Endodermal cell (in vitro differentiated cells): ENCODE results near the gene BMPER. TPM values are rescaled to one million over a fixed set of nuclear protein-coding genes. Genes with fewer than 3 reads are reported as not detected.

ENCODE experiments used
- DNase-seq: peaks from one replicate; pipeline ENCODE4 v3.0.0-alpha.2; 2017
- H3K27ac ChIP-seq: 2 replicates; pipeline ENCODE4 v1.5.1; 2013; ENCODE audit warnings: mild to moderate bottlenecking, low read depth, low read length, moderate library complexity
- H3K27me3 ChIP-seq: 2 replicates; pipeline ENCODE4 v1.6.1; 2013; ENCODE audit warnings: mild to moderate bottlenecking, low read length, moderate library complexity; ENCODE audit not compliant: insufficient read depth, control insufficient read depth, poor library complexity, severe bottlenecking
- H3K36me3 ChIP-seq: 2 replicates; pipeline ENCODE4 v1.7.0; 2013; ENCODE audit warnings: mild to moderate bottlenecking, low read length, moderate library complexity; ENCODE audit not compliant: control insufficient read depth, insufficient read depth
- H3K4me1 ChIP-seq: one replicate; pipeline ENCODE4 v1.7.0; 2013; ENCODE audit warnings: low read length; ENCODE audit not compliant: control insufficient read depth, insufficient read depth
- H3K4me3 ChIP-seq: 2 replicates; pipeline ENCODE4 v1.5.1; 2013; ENCODE audit warnings: mild to moderate bottlenecking, low read length, moderate library complexity
- H3K9ac ChIP-seq: 2 replicates; pipeline ENCODE4 v1.6.1; 2013; ENCODE audit warnings: mild to moderate bottlenecking, low read length, moderate library complexity; ENCODE audit not compliant: poor library complexity, severe bottlenecking; ENCODE audit errors: extremely low read depth
- H3K9me3 ChIP-seq: 2 replicates; pipeline ENCODE4 v1.6.1; 2013; ENCODE audit warnings: mild to moderate bottlenecking, low read length, moderate library complexity; ENCODE audit not compliant: control insufficient read depth
- H3K27ac Mint-ChIP-seq: 2 replicates; pipeline ENCODE4 v1.8.0; 2020; ENCODE audit warnings: mixed read lengths
- H3K27me3 Mint-ChIP-seq: 2 replicates; pipeline ENCODE4 v1.8.0; 2021; ENCODE audit warnings: mild to moderate bottlenecking, mixed read lengths; ENCODE audit not compliant: insufficient read depth
- H3K36me3 Mint-ChIP-seq: 2 replicates; pipeline ENCODE4 v1.8.0; 2020; ENCODE audit warnings: low read depth, mixed read lengths
- H3K4me1 Mint-ChIP-seq: 2 replicates; pipeline ENCODE4 v1.8.0; 2020; ENCODE audit warnings: mixed read lengths
- H3K4me3 Mint-ChIP-seq: 2 replicates; pipeline ENCODE4 v1.8.0; 2020; ENCODE audit warnings: mild to moderate bottlenecking, moderate library complexity, mixed read lengths
- H3K9me3 Mint-ChIP-seq: 2 replicates; pipeline ENCODE4 v1.8.0; 2020; ENCODE audit warnings: mild to moderate bottlenecking, mixed read lengths
- CTCF ChIP-seq: fragments of 200-600 bp; sonication (generic); conservative IDR thresholded peaks from 2 replicates; pipeline ENCODE4 v1.5.0; 2021; ENCODE audit warnings: antibody characterized with exemption, mild to moderate bottlenecking
- WGBS, 2 experiments: methylation state at CpG; one replicate each; pipeline versions ENCODE4 v1.1.5 to v1.1.7; 2013; ENCODE audit warnings: missing lambda C conversion rate in 2 of 2, mixed read lengths in 1 of 2; ENCODE audit not compliant: insufficient coverage in 1 of 2, insufficient read length in 1 of 2; 5-methylcytosine and 5-hydroxymethylcytosine counted together
- total RNA-seq, 2 donors: library from RNA; stranded (reverse); fragmentation: NEBNext Ultra II Directional in 1 of 2; extraction: Animal tissue kit (Norgen Biotek cat#: 25700) in 1 of 2; gene quantifications; 2 replicates in 1 of 2; 3 replicates in 1 of 2; pipeline ENCODE4 v1.2.1, GENCODE V29; 2021

BMPER gene
- total RNA-seq, 2 donors from 2014 or later = 71.2 to 72.2 TPM

DNA sequence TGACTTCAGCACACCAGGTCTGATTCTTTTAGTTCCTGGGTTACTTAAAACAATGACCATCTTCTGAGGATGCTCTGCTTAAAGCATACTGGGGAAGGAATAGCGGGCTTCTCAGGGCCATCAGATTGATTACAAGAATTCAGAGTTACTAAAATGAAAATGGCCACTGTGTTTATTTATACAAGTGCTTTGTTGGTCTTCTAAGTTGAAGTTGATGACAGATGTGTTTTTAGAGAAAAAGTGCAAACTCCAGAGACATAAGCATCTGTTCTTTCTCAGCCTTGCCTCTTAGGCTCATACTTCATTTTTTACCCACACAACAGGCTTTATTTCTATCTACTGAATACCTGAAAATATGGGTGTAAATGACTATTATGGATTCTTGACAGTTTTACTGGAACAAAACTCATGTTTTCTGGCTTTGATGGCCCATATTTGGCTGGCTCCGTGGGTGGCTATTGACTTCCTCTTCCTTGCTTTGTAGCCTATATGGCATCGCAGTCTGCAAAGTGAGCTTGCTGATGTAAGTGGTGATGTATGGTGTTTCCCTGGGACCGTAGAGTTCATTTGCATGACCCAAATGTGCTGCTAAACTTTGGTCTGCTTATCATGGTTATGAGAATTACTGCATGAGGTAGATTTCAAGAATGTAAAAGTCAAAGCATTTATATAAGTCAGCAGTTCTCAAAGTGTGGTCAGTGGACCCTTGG lies 121.3 kb downstream of the BMPER start:
- WGBS, 2 experiments = 90 to 100% methylated on average over 2 to 4 of the region's 4 CpGs
- no peak for TF ChIP-seq CTCF
- Histone ChIP-seq H3K27ac (no peak overlapping the region), H3K9me3 (no peaks in the 10 kb centered on the region), H3K4me1 (peaks cover 2% of the 10 kb centered on the region), H3K27me3 (no peaks in the 10 kb centered on the region), H3K4me3 (no peak overlapping the region), H3K36me3 (no peaks in the 10 kb centered on the region), H3K9ac (no peak overlapping the region)
- peaks cover 22% of the 10 kb centered on the region for H3K4me1 Mint-ChIP-seq
- H3K27ac Mint-ChIP-seq = no peak overlapping the region
- peaks cover 6% of the 10 kb centered on the region for H3K36me3 Mint-ChIP-seq
- H3K4me3 Mint-ChIP-seq = no peak overlapping the region
- no peaks in the 10 kb centered on the region for H3K27me3 Mint-ChIP-seq
- H3K9me3 Mint-ChIP-seq = no peaks in the 10 kb centered on the region
- DNase-seq = no peak

DNA sequence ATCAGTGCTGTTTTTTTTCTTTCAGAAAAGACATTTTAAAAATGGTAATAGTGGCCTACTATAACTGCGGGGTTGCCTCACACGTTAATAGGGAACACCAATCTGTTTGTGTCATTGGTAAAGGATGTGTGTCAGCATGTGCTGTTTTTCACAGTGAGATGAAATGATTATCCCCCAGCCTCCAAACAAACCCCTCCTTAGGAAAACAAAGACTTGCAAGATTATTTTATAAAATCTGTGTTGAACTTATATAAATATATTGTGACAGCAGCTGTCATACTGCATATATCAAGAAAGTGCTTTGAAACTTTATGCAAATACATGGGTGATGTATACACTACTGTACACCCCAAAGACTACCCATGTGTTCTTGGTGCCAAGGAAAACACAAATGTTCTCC lies 125.8 kb downstream of the BMPER start:
- 89% methylated on average over 2 of the region's 2 CpGs; no CpG with 5 or more reads in 1 of the 2 experiments for WGBS, 2 experiments
- H3K9ac ChIP-seq = no peak overlapping the region
- H3K27ac Mint-ChIP-seq = no peak overlapping the region
- no peak overlapping the region for H3K4me3 ChIP-seq
- no peaks in the 10 kb centered on the region for H3K9me3 ChIP-seq
- no peaks in the 10 kb centered on the region for H3K27me3 Mint-ChIP-seq
- H3K4me3 Mint-ChIP-seq = no peak overlapping the region
- no peaks in the 10 kb centered on the region for H3K36me3 ChIP-seq
- DNase-seq = no peak
- H3K27me3 ChIP-seq = no peaks in the 10 kb centered on the region
- H3K27ac ChIP-seq = no peak overlapping the region
- peaks cover 25% of the 10 kb centered on the region for H3K36me3 Mint-ChIP-seq
- no peak for TF ChIP-seq CTCF
- H3K4me1 Mint-ChIP-seq = peaks cover 15% of the 10 kb centered on the region
- peaks cover 7% of the 10 kb centered on the region for H3K4me1 ChIP-seq
- no peaks in the 10 kb centered on the region for H3K9me3 Mint-ChIP-seq

- no peaks in the 10 kb centered on the region for H3K27me3 ChIP-seq
- H3K4me3 ChIP-seq = no peak overlapping the region
- peaks cover 24% of the 10 kb centered on the region for H3K36me3 Mint-ChIP-seq
- H3K4me3 Mint-ChIP-seq = no peak overlapping the region
- no peak for DNase-seq
- H3K4me1 ChIP-seq = peaks cover 5% of the 10 kb centered on the region
- H3K36me3 ChIP-seq = no peaks in the 10 kb centered on the region
- no peak overlapping the region for H3K27ac ChIP-seq
- H3K4me1 Mint-ChIP-seq = peaks cover 21% of the 10 kb centered on the region
- H3K27me3 Mint-ChIP-seq = no peaks in the 10 kb centered on the region
- H3K27ac Mint-ChIP-seq = no peak overlapping the region
- 91 to 100% methylated on average over 1 of the region's 1 CpG for WGBS, 2 experiments
- TF ChIP-seq CTCF = no peak
- H3K9me3 ChIP-seq = no peaks in the 10 kb centered on the region
- no peak overlapping the region for H3K9ac ChIP-seq
- H3K9me3 Mint-ChIP-seq = no peaks in the 10 kb centered on the region
These were observed 129.4 kb downstream of the BMPER start for GRCh38 chr7:34034728-34035127.
